Liver (tissue), 9 donors: Measurements from ENCODE around the gene TSHZ2. TPM values are rescaled to one million over a fixed set of nuclear protein-coding genes. Genes with fewer than 3 reads are reported as not detected.

Experiments used
- DNase-seq: peaks from one replicate; pipeline ENCODE4 v3.0.0-alpha.2; 2017; ENCODE audit warnings: low spot score
- H3K27ac ChIP-seq, 2 donors: one replicate each; pipeline ENCODE4 v1.7.0; 2013; ENCODE audit warnings: inconsistent platforms in 2 of 2, low read length in 2 of 2, control low read depth in 1 of 2, low read depth in 1 of 2, mild to moderate bottlenecking in 1 of 2
- H3K27me3 ChIP-seq, 4 donors: one replicate each; pipeline versions ENCODE4 v1.6.1 to v1.7.0; 2013; ENCODE audit warnings: low read length in 3 of 4, inconsistent platforms in 1 of 4, mild to moderate bottlenecking in 1 of 4, moderate library complexity in 1 of 4; ENCODE audit not compliant: control insufficient read depth in 4 of 4, insufficient read depth in 4 of 4
- H3K36me3 ChIP-seq, 4 donors: one replicate each; pipeline versions ENCODE4 v1.6.1 to v1.7.0; 2013; ENCODE audit warnings: low read length in 3 of 4, mild to moderate bottlenecking in 3 of 4, low read depth in 1 of 4, moderate library complexity in 1 of 4; ENCODE audit not compliant: control insufficient read depth in 4 of 4, insufficient read depth in 3 of 4
- H3K4me1 ChIP-seq, 4 donors: one replicate each; pipeline versions ENCODE4 v1.6.1 to v1.7.0; 2013; ENCODE audit warnings: low read length in 3 of 4, mild to moderate bottlenecking in 3 of 4, moderate library complexity in 1 of 4; ENCODE audit not compliant: control insufficient read depth in 4 of 4, insufficient read depth in 4 of 4
- H3K4me3 ChIP-seq, 3 donors: one replicate each; pipeline versions ENCODE4 v1.6.1 to v1.7.0; 2013; ENCODE audit warnings: low read length in 3 of 3, control low read depth in 1 of 3, low read depth in 1 of 3, mild to moderate bottlenecking in 1 of 3
- H3K9ac ChIP-seq, 2 donors: one replicate each; pipeline ENCODE4 v1.7.0; 2013; ENCODE audit warnings: low read length in 2 of 2, mild to moderate bottlenecking in 2 of 2, moderate library complexity in 2 of 2, control low read depth in 1 of 2, low read depth in 1 of 2
- H3K9me3 ChIP-seq, 4 donors: one replicate each; pipeline versions ENCODE4 v1.6.1 to v1.7.0; 2013; ENCODE audit warnings: low read length in 3 of 4; ENCODE audit not compliant: control insufficient read depth in 4 of 4
- CTCF ChIP-seq: fragments of 150-350 bp; IDR thresholded peaks from 2 replicates; pipeline ENCODE4 v1.5.1; 2017; ENCODE audit warnings: improper control_type of control experiment, low read depth, low read length; ENCODE audit not compliant: missing input control
- EGR1 ChIP-seq, 2 donors: IDR thresholded peaks; 2 replicates each; pipeline ENCODE4 v1.6.1; 2016 to 2018; ENCODE audit warnings: antibody characterized with exemption in 2 of 2, low read depth in 2 of 2
- FOXA1 ChIP-seq: IDR thresholded peaks from 2 replicates; pipeline ENCODE4 v1.6.1; 2016; ENCODE audit warnings: antibody characterized with exemption
- FOXA2 ChIP-seq: IDR thresholded peaks from 2 replicates; pipeline ENCODE4 v1.6.1; 2016; ENCODE audit warnings: antibody characterized with exemption
- GABPA ChIP-seq, 2 donors: IDR thresholded peaks in 1 of 2; conservative IDR thresholded peaks in 1 of 2; 2 replicates each; pipeline ENCODE4 v1.6.1; 2016; ENCODE audit warnings: antibody characterized with exemption in 2 of 2, mild to moderate bottlenecking in 1 of 2, moderate library complexity in 1 of 2
- HNF4A ChIP-seq, 2 donors: conservative IDR thresholded peaks; 2 replicates each; pipeline ENCODE4 v1.6.1; 2016; ENCODE audit warnings: antibody characterized with exemption in 2 of 2, mild to moderate bottlenecking in 2 of 2
- HNF4G ChIP-seq: IDR thresholded peaks from 2 replicates; pipeline ENCODE4 v1.6.1; 2016; ENCODE audit warnings: antibody characterized with exemption
- JUND ChIP-seq, 2 donors: IDR thresholded peaks; 2 replicates each; pipeline ENCODE4 v1.6.1; 2016; ENCODE audit warnings: antibody characterized with exemption in 2 of 2
- NR2F2 ChIP-seq: IDR thresholded peaks from 2 replicates; pipeline ENCODE4 v1.6.1; 2016; ENCODE audit warnings: antibody characterized with exemption
- RAD21 ChIP-seq, 2 donors: IDR thresholded peaks; 2 replicates each; pipeline ENCODE4 v1.6.1; 2016; ENCODE audit warnings: antibody characterized with exemption in 2 of 2, mild to moderate bottlenecking in 2 of 2
- REST ChIP-seq: IDR thresholded peaks from 2 replicates; pipeline ENCODE4 v1.6.1; 2016; ENCODE audit warnings: antibody characterized with exemption, mild to moderate bottlenecking
- RXRA ChIP-seq, 2 donors: IDR thresholded peaks; 2 replicates each; pipeline ENCODE4 v1.6.1; 2017 to 2018; ENCODE audit warnings: antibody characterized with exemption in 2 of 2, mild to moderate bottlenecking in 1 of 2
- SP1 ChIP-seq: IDR thresholded peaks from 2 replicates; pipeline ENCODE4 v1.6.1; 2018; ENCODE audit warnings: antibody characterized with exemption, mild to moderate bottlenecking
- TAF1 ChIP-seq: conservative IDR thresholded peaks from 2 replicates; pipeline ENCODE4 v1.6.1; 2016; ENCODE audit warnings: antibody characterized with exemption, mild to moderate bottlenecking
- YY1 ChIP-seq: IDR thresholded peaks from 2 replicates; pipeline ENCODE4 v1.6.1; 2016; ENCODE audit warnings: antibody characterized with exemption, mild to moderate bottlenecking
- WGBS: extraction: QIAGEN DNeasy Blood & Tissue Kit; methylation state at CpG from one replicate; pipeline ENCODE4 v1.1.7; 2013; 5-methylcytosine and 5-hydroxymethylcytosine counted together
- polyA plus RNA-seq, 2 donors: library from polyadenylated mRNA; stranded (reverse) in 1 of 2; unstranded in 1 of 2; fragments of 200-250 nt in 1 of 2; fragments of >200 nt in 1 of 2; fragmentation: Nextera tagmentation in 1 of 2; extraction: Ambion mirVana in 1 of 2; gene quantifications; one replicate each; pipeline versions ENCODE4 v1.2.1 to v1.2.3, GENCODE V29; 2013 to 2015
- total RNA-seq, 2 donors: library from RNA; depleted of rRNA; stranded (reverse); fragments of >200 nt; gene quantifications; one replicate each; pipeline ENCODE4 v1.2.3, GENCODE V29; 2014
- TF ChIP-seq, protein P1 (sequence below): IDR thresholded peaks from 2 replicates; pipeline ENCODE4 v1.6.1; 2016; ENCODE audit warnings: antibody characterized with exemption
- TF ChIP-seq, protein P2 (sequence below): IDR thresholded peaks from 2 replicates; pipeline ENCODE4 v1.6.1; 2016; ENCODE audit warnings: antibody characterized with exemption
- TF ChIP-seq, protein P3 (sequence below): IDR thresholded peaks from 2 replicates; pipeline ENCODE4 v1.6.1; 2016; ENCODE audit warnings: antibody characterized with exemption
- donor health status: healthy.
- donor health status: healthy.
- donor health status: healthy.
- donor health status: healthy.
- donor health status: healthy.

The TSHZ2 gene
- total and polyA plus RNA-seq, 4 donors: 2.9 to 11.3 (median 7.8) TPM

GRCh38 chr20:53165452-53165851, 193.3 kb downstream of the TSHZ2 start:
- Histone ChIP-seq H3K27me3 (no peaks in the 10 kb centered on the region), H3K9ac (no peak overlapping the region), H3K4me3 (no peak overlapping the region), H3K9me3 (no peaks in the 10 kb centered on the region), H3K4me1 (peaks cover 0 to 14% (median 3%) of the 10 kb centered on the region in 4 donors), H3K36me3 (no peaks in the 10 kb centered on the region), H3K27ac (no peak overlapping the region)
- TF ChIP-seq HNF4A (conservative IDR thresholded peaks at IDR 0.05) (no peak), NR2F2 (no peak), JUND (IDR thresholded peaks at IDR 0.05) (no peak), RAD21 (IDR thresholded peaks at IDR 0.05) (no peak), EGR1 (IDR thresholded peaks at IDR 0.05; ENCODE audit: low read depth in 2 of 2) (no peak), FOXA2 (no peak), REST (no peak), FOXA1 (no peak), HNF4G (no peak), YY1 (no peak), RXRA (IDR thresholded peaks at IDR 0.05) (no peak), GABPA (IDR thresholded peaks at IDR 0.05 in 1 of 2, conservative IDR thresholded peaks at IDR 0.05 in 1 of 2) (no peak), CTCF (no peak), SP1 (no peak), TAF1 (no peak)
- TF ChIP-seq, protein P1, sequence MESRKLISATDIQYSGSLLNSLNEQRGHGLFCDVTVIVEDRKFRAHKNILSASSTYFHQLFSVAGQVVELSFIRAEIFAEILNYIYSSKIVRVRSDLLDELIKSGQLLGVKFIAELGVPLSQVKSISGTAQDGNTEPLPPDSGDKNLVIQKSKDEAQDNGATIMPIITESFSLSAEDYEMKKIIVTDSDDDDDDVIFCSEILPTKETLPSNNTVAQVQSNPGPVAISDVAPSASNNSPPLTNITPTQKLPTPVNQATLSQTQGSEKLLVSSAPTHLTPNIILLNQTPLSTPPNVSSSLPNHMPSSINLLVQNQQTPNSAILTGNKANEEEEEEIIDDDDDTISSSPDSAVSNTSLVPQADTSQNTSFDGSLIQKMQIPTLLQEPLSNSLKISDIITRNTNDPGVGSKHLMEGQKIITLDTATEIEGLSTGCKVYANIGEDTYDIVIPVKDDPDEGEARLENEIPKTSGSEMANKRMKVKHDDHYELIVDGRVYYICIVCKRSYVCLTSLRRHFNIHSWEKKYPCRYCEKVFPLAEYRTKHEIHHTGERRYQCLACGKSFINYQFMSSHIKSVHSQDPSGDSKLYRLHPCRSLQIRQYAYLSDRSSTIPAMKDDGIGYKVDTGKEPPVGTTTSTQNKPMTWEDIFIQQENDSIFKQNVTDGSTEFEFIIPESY: no peak
- TF ChIP-seq, protein P2, sequence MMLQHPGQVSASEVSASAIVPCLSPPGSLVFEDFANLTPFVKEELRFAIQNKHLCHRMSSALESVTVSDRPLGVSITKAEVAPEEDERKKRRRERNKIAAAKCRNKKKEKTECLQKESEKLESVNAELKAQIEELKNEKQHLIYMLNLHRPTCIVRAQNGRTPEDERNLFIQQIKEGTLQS: no peak
- TF ChIP-seq, protein P3, sequence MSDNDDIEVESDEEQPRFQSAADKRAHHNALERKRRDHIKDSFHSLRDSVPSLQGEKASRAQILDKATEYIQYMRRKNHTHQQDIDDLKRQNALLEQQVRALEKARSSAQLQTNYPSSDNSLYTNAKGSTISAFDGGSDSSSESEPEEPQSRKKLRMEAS: no peak
- 95% methylated on average over 4 of the region's 4 CpGs for WGBS
- DNase-seq: no peak
